Transverse colon (tissue), 4 donors: ENCODE data around the gene TEX26. TPM values are rescaled to one million over a fixed set of nuclear protein-coding genes. Genes with fewer than 3 reads are reported as not detected.

Experiments
- DNase-seq: peaks from one replicate; pipeline ENCODE4 v3.0.0-alpha.2; 2019
- H3K27ac ChIP-seq, 4 donors: fragments of 200-600 bp; sonication (generic); 2 replicates each; pipeline ENCODE4 v1.5.1; 2016 to 2018; ENCODE audit warnings: inconsistent platforms in 4 of 4
- H3K27me3 ChIP-seq: fragments of 200-600 bp; sonication (generic); 2 replicates; pipeline ENCODE4 v1.5.1; 2017; ENCODE audit warnings: inconsistent platforms
- H3K36me3 ChIP-seq, 4 donors: fragments of 200-600 bp; sonication (generic); 2 replicates each; pipeline ENCODE4 v1.5.1; 2017 to 2019; ENCODE audit warnings: inconsistent platforms in 4 of 4
- H3K4me1 ChIP-seq, 4 donors: fragments of 200-600 bp; sonication (generic); 2 replicates each; pipeline ENCODE4 v1.5.1; 2017 to 2020; ENCODE audit warnings: inconsistent platforms in 4 of 4
- H3K4me3 ChIP-seq, 4 donors: fragments of 200-600 bp; sonication (generic); 1 replicate in 1 of 4; 2 replicates in 3 of 4; pipeline versions ENCODE4 v1.5.1 to v1.6.1; 2017 to 2019; ENCODE audit warnings: inconsistent platforms in 4 of 4
- H3K9me3 ChIP-seq, 2 donors: fragments of 200-600 bp; sonication (generic); 2 replicates each; pipeline ENCODE4 v1.5.1; 2017 to 2019; ENCODE audit warnings: inconsistent platforms in 2 of 2
- CTCF ChIP-seq, 5 experiments: fragments of 200-600 bp in 3 of 5; fragments of 450-650 bp in 2 of 5; sonication (generic) in 3 of 5; IDR thresholded peaks; 1 replicate in 2 of 5; 2 replicates in 3 of 5; pipeline ENCODE4 v1.5.1; 2016 to 2017; ENCODE audit warnings: antibody characterized with exemption in 5 of 5, inconsistent platforms in 3 of 5, mild to moderate bottlenecking in 2 of 5, moderate library complexity in 1 of 5
- EP300 ChIP-seq: sonication (generic); formaldehyde crosslinking; IDR thresholded peaks from one replicate; pipeline ENCODE4 v1.6.1; 2017; ENCODE audit warnings: antibody characterized with exemption, low read depth
- POLR2A ChIP-seq: fragments of 450-650 bp; IDR thresholded peaks from one replicate; pipeline ENCODE4 v1.6.1; 2016; ENCODE audit warnings: antibody characterized with exemption, mild to moderate bottlenecking, moderate library complexity
- POLR2AphosphoS5 ChIP-seq, 3 donors: sonication (generic); formaldehyde crosslinking; IDR thresholded peaks; one replicate each; pipeline ENCODE4 v1.6.1; 2016; ENCODE audit warnings: antibody characterized with exemption in 3 of 3
- WGBS, 2 donors: methylation state at CpG; one replicate each; pipeline ENCODE4 v1.1.5; 2018; ENCODE audit warnings: low coverage in 1 of 2; 5-methylcytosine and 5-hydroxymethylcytosine counted together
- in situ Hi-C, 4 donors: fragments of 200-750 bp; cut with MboI; loops; one replicate each; pipeline versions ENCODE4 v1.15.0 to v1.15.1; 2017; ENCODE audit warnings: low sequenced_read_pairs in 3 of 4, low pct_ligation_motif_present in 1 of 4, low pct_unique_long_range_greater_than_20kb in 1 of 4
- intact Hi-C: fragments of 100-400 bp; cut with DNase I; formaldehyde crosslinking; loops from one replicate; pipeline ENCODE4 v1.15.1; 2023; ENCODE audit warnings: low total_unique reads
- total RNA-seq, 4 donors: library from RNA; depleted of rRNA; stranded (reverse); fragments of >200 nt; gene quantifications; one replicate each; pipeline ENCODE4 v1.1.0, GENCODE V29; 2016

Gene TEX26
- total RNA-seq, 4 donors from 2014 or later = not detected

GRCh38 chr13:30910676-30911075, 21.8 kb upstream of the TEX26 start:
- WGBS, 2 donors = 85 to 100% methylated on average over 1 to 3 of the region's 3 CpGs
- peaks cover 29% of the 10 kb centered on the region for H3K27me3 ChIP-seq
- no peak for DNase-seq
- no peak overlapping the region for H3K4me3 ChIP-seq
- in situ Hi-C loops (no loop called here), intact Hi-C loops (no loop called here)
- TF ChIP-seq EP300 (no peak), POLR2AphosphoS5 (IDR thresholded peaks at IDR 0.05) (no peak), POLR2A (no peak), CTCF (IDR thresholded peaks at IDR 0.05) (no peak)
- no peaks in the 10 kb centered on the region for H3K36me3 ChIP-seq
- H3K27ac ChIP-seq = no peak overlapping the region
- peaks cover 0 to 23% (median 4%) of the 10 kb centered on the region in 4 donors for H3K4me1 ChIP-seq
- no peaks in the 10 kb centered on the region for H3K9me3 ChIP-seq

GRCh38 chr13:30915691-30916541, 16.5 kb upstream of the TEX26 start:
- intact Hi-C loops (no loop called here), in situ Hi-C loops (no loop called here)
- 72 to 82% methylated on average over 2 to 19 of the region's 19 CpGs for WGBS, 2 donors
- no peak for TF ChIP-seq CTCF (IDR thresholded peaks at IDR 0.05)
- Histone ChIP-seq H3K4me1 (no peaks in the 10 kb centered on the region), H3K4me3 (no peak overlapping the region), H3K36me3 (no peaks in the 10 kb centered on the region), H3K27me3 (no peaks in the 10 kb centered on the region), H3K9me3 (no peaks in the 10 kb centered on the region), H3K27ac (no peak overlapping the region)
- DNase-seq = no peak

GRCh38 chr13:30916991-30917390, 15.5 kb upstream of the TEX26 start:
- Histone ChIP-seq H3K4me3 (no peak overlapping the region), H3K27me3 (no peaks in the 10 kb centered on the region), H3K27ac (no peak overlapping the region), H3K36me3 (no peaks in the 10 kb centered on the region), H3K9me3 (no peaks in the 10 kb centered on the region), H3K4me1 (no peaks in the 10 kb centered on the region)
- WGBS, 2 donors = 73 to 79% methylated on average over 3 to 6 of the region's 6 CpGs
- intact Hi-C loops (no loop called here), in situ Hi-C loops (no loop called here)
- TF ChIP-seq POLR2A (no peak), POLR2AphosphoS5 (IDR thresholded peaks at IDR 0.05) (no peak), EP300 (no peak), CTCF (IDR thresholded peaks at IDR 0.05) (no peak)
- DNase-seq = no peak

GRCh38 chr13:30918662-30919405, 13.6 kb upstream of the TEX26 start:
- H3K4me3 ChIP-seq = no peak overlapping the region
- in situ Hi-C loops = no loop called here
- H3K4me1 ChIP-seq = no peaks in the 10 kb centered on the region
- no peaks in the 10 kb centered on the region for H3K9me3 ChIP-seq
- TF ChIP-seq CTCF (IDR thresholded peaks at IDR 0.05) (no peak), EP300 (no peak), POLR2AphosphoS5 (IDR thresholded peaks at IDR 0.05) (no peak), POLR2A (no peak)
- intact Hi-C loops = no loop called here
- 73 to 76% methylated on average over 4 to 6 of the region's 6 CpGs for WGBS, 2 donors
- H3K27me3 ChIP-seq = no peaks in the 10 kb centered on the region
- H3K27ac ChIP-seq = no peak overlapping the region
- DNase-seq = no peak
- H3K36me3 ChIP-seq = no peaks in the 10 kb centered on the region
